OCI-M2 (cell line): Measurements from ENCODE around the gene PREX1.

Experiments used
- DNase-seq: peaks from one replicate; lab custom pipeline; 2025; ENCODE audit not compliant: unreplicated experiment; lab: John Stamatoyannopoulos, UW

PREX1 gene

GRCh38 chr20:48686238-48687116, 141.3 kb downstream of the PREX1 start:
- no peak for DNase-seq

DNA sequence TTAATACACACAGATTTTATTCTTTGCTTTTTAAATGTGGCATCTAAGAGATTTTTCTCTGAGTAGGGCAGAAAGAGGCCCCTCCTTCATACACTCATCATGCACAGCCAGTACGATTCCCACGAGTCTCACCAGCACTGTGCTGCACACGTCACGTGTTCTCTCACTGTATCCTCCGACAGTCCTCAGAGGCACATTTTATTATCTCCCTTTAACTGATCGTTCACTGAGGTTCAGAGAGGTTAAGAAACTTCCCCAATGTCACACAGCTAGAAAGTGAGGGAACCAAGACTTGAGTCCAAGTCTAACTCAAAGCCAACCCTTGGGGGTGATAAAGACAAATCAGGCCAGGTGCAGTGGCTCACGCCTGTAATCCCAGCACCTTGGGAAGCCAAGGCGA, 142.5 kb downstream of the PREX1 start:
- DNase-seq: no peak

GRCh38 chr20:48684501-48685041, 143.2 kb downstream of the PREX1 start:
- DNase-seq: no peak

GRCh38 chr20:48683467-48684175, 144.2 kb downstream of the PREX1 start:
- DNase-seq: no peak

- no peak for DNase-seq
Observed at GRCh38 chr20:48682529-48683363, 145.1 kb downstream of the PREX1 start.

DNA sequence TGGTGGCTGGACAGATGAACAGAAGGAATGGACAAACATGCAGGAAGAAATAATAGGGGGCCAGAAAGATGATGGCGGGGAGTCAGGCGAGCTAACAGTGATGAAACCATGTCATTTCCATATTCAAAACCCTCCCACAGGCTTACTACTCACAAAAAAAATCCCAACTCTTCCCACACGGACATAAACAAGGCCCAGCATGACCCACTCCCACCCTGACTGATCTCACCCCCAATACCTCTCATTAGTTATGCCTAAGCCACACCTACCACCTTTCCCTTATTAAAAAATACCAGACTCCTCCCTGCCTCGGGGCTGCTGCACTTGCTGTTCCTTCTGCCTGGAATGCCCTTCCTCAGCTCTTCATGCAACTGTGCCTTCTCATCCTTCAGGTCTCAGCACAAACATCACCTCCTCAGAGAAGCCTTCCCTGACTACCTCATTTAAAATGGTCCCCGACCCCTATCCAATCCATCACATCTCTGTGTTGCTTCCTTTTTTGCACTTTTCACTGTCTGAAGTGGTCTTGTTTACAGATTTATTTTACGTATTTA, 145.8 kb downstream of the PREX1 start:
- no peak for DNase-seq

- DNase-seq: no peak
Observed at GRCh38 chr20:48681201-48681872, 146.5 kb downstream of the PREX1 start.

DNA sequence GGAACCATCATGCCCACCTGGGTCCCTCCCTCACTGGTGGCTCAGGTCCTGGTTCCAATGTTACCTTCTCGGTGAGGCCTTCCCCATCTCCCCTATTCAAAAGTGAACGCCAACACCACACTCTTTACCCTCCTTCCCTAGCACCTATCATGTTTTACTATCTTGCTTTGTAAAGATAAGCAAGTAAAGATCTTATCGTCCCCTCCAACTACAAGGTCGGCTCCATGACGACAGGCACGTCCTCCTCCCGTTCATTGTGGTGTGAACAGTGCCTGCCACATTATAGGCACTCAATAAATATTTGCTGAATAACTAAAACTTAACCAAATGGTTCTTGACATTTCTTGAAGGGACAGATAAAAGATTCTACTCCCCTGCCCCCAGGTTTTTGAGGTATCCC, 147.1 kb downstream of the PREX1 start:
- no peak for DNase-seq

GRCh38 chr20:48679599-48679998, 148.2 kb downstream of the PREX1 start:
- no peak for DNase-seq

DNA sequence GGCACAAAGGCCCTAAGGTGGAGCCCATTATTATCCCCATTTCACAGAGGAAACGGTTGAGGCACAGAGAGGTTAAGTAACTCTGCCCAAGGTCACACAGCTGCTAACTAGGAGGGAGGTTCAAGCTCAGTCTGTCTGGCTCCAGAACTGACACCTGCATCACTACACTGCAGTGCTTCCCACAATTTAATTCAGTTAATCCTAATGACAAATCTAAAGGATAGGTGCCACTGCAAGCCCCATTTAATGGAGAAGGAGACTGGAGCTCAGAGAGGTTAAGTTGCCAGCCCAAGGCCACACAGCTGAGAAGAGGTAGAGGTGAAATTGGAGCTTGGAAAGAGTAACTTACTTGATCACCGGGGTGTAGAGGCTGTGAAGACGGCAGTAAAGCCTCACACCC, 148.8 kb downstream of the PREX1 start:
- no peak for DNase-seq

- DNase-seq: no peak
Observed at GRCh38 chr20:48678421-48678820, 149.4 kb downstream of the PREX1 start.

- no peak for DNase-seq
Observed at GRCh38 chr20:48676795-48677460, 150.9 kb downstream of the PREX1 start.

DNA sequence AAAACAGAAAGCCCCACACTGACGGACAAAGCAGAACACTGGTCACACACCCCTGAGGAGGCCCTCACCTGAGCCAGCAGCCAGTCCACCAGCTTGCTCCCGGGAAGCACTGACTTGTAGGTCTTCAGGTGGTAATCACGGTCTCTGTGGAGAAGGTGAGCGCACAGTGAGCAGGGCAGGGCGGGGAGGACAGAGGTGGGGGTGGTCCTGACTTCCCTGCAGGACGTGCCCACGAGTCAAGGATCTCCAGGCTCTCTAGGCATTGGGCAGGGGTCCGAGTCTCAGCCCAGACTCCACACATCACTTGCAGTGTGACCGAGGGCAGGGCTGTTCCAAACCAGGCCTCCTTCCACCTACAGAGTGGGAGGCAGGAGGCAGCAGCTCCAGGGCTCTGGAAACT, 151.7 kb downstream of the PREX1 start:
- DNase-seq: no peak

- DNase-seq: no peak
Observed at GRCh38 chr20:48674461-48674860, 153.3 kb downstream of the PREX1 start.

DNA sequence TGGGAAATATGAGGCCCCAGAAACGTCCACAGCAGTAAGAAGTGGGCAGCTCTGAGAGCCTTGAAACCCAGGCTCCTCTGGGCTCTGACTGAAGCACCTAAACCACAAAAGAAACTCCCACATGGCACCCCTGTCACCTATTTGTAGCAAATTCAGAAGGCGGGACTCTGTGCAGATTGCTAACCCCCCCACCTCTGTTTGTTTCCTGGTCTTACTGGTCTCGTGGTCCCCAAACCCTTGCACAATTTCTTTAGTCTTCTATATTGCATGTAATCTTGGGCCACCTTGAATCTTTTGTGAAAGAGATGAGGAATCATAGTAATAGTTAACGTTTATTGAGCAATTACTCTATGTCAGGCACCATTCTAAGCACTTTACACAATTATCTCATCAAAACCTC, 154.3 kb downstream of the PREX1 start:
- no peak for DNase-seq

- DNase-seq: no peak
Observed at GRCh38 chr20:48672324-48672723, 155.5 kb downstream of the PREX1 start.

DNA sequence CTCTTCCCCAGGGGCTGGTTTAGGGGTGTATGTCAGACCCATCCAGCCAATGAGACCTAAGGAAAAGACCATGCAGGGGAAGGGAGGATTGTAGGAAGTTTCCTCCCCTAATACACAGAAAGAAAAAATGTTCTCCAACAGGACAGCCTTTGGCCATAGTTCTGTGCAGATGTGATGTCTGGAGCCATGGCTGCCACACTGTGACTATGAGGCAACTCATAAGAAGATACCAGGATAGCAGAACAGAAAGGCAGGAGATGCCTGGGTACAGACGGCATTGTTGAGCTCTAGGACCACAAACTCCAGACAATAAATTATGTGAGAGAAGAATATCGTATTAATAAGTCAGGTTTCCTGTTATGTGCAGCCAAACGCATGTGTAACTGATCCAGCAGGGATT, 156.7 kb downstream of the PREX1 start:
- no peak for DNase-seq

DNA sequence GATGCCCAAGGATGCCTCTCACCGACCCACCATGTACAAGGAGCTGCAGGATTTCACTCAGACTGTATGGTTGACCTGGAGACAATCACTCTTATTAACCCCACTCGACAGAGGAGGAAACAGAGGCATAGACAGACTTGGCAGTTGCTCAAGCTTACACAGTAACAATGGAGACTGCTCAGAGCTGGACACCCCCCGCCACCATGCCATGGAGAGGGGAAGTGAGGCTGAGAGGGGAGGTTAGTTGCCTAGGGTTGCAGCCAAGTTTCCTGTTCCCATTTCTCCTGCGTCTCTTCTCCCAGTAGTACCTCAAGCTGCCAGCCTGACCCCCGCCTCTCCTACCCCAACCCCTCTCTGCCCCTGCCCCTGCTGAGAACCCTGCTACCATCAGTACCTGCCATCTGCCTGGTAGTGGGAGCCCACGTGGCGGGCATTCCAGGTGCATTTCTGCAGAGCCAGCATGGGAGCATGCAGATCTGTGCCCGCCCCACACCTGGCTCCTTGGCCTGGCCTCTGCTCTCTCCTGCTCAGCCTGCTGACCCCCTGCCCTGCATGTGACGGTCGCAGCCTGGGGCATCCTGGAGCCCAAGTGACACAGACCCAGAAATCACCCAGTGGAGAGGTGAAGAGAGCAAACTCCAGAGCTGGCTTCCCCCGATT, 157.7 kb downstream of the PREX1 start:
- no peak for DNase-seq

DNA sequence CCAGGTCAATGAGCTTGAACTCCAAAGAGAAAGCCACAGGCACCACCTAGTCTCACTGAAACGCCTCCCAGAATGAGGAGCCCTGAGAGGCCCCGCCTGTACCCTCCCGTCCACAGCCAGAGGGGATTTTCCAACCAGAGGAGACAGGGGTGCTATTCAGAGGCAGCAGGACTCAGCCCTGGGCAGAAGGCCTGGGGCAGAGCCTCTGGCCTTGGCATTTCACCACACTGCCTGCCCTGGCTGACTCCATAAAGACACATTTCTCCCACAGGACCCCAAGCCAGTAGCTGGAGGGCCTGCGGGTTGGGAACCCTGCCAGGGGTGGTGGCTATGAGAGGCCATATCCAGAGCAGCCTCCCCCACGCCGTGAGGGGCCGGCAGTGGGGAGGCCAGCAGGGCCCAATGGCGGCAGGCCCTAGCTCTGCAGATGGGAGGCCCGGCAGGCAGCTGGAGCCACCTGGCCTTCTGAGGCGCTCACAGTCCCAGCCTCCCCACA, 159.3 kb downstream of the PREX1 start:
- DNase-seq: no peak
